Stimulated activated memory B cell treated with anti-CD40 and anti-IgM and Interleukin-4, amounts not matched to agents 10 μg/mL and 1 μg/mL and 100 μg/mL, for 72 hours (primary cell): Measurements from ENCODE around the gene CTNND1.

ENCODE experiments used
- ATAC-seq: fragments of 150-1000 bp; cut with Tn5 transposase; 2 replicates; pipeline ENCODE4 v1.10.0; 2021
- H3K27ac Mint-ChIP-seq: one replicate; pipeline ENCODE4 v1.8.0; 2022; ENCODE audit warnings: mild to moderate bottlenecking, mixed read lengths
- H3K27me3 Mint-ChIP-seq: one replicate; pipeline ENCODE4 v1.8.0; 2022; ENCODE audit warnings: mixed read lengths
- H3K36me3 Mint-ChIP-seq: one replicate; pipeline ENCODE4 v1.8.0; 2022; ENCODE audit warnings: mixed read lengths
- H3K4me1 Mint-ChIP-seq: one replicate; pipeline ENCODE4 v1.8.0; 2022; ENCODE audit warnings: mixed read lengths
- H3K4me3 Mint-ChIP-seq: one replicate; pipeline ENCODE4 v1.8.0; 2022; ENCODE audit warnings: mild to moderate bottlenecking, moderate library complexity, mixed read lengths
- H3K9me3 Mint-ChIP-seq: one replicate; pipeline ENCODE4 v1.8.0; 2022; ENCODE audit warnings: mixed read lengths

Gene CTNND1

GRCh38 chr11:57745206-57745605 lies 16.4 kb upstream of the CTNND1 start:
- no peaks in the 10 kb centered on the region for H3K27me3 Mint-ChIP-seq
- H3K9me3 Mint-ChIP-seq, result no peaks in the 10 kb centered on the region
- no peak overlapping the region for H3K4me3 Mint-ChIP-seq
- peaks cover 34% of the 10 kb centered on the region for H3K4me1 Mint-ChIP-seq
- H3K27ac Mint-ChIP-seq, result peak overlapping the region; percentile 25
- no peak for ATAC-seq
- H3K36me3 Mint-ChIP-seq, result peaks cover 64% of the 10 kb centered on the region

- Mint-ChIP-seq H3K4me3 (no peak overlapping the region), H3K9me3 (no peaks in the 10 kb centered on the region), H3K27ac (peak overlapping the region; percentile 25), H3K4me1 (peaks cover 43% of the 10 kb centered on the region), H3K36me3 (peaks cover 62% of the 10 kb centered on the region), H3K27me3 (no peaks in the 10 kb centered on the region)
- no peak for ATAC-seq
These were observed 14.7 kb upstream of the CTNND1 start for GRCh38 chr11:57746920-57747319.

- Mint-ChIP-seq H3K4me1 (peaks cover 13% of the 10 kb centered on the region), H3K27ac (peak overlapping the region; percentile 65), H3K9me3 (no peaks in the 10 kb centered on the region), H3K36me3 (peaks cover 30% of the 10 kb centered on the region), H3K27me3 (no peaks in the 10 kb centered on the region), H3K4me3 (no peak overlapping the region)
- ATAC-seq, result no peak
These were observed 10.4 kb upstream of the CTNND1 start for GRCh38 chr11:57751176-57751575.

- Mint-ChIP-seq H3K27me3 (no peaks in the 10 kb centered on the region), H3K4me3 (no peak within 1 kb of the TSS), H3K36me3 (peaks cover 24% of the 10 kb centered on the region), H3K9me3 (no peaks in the 10 kb centered on the region), H3K27ac (peak within 1 kb of the TSS; percentile 65), H3K4me1 (peaks cover 13% of the 10 kb centered on the region)
- no peak for ATAC-seq
These were observed 9.8 kb upstream of the CTNND1 start, which contains the start of gene BTBD18 for GRCh38 chr11:57751676-57752253. TSS of gene BTBD18 (minus strand) at chr11:57751819. CDS start at chr11:57751188, 631 bp downstream.

GRCh38 chr11:57752954-57753353 lies 8.6 kb upstream of the CTNND1 start:
- Mint-ChIP-seq H3K36me3 (peaks cover 17% of the 10 kb centered on the region), H3K27ac (no peak overlapping the region), H3K4me1 (peaks cover 13% of the 10 kb centered on the region), H3K9me3 (no peaks in the 10 kb centered on the region), H3K4me3 (no peak overlapping the region), H3K27me3 (no peaks in the 10 kb centered on the region)
- no peak for ATAC-seq

GRCh38 chr11:57758174-57758573 lies 3.4 kb upstream of the CTNND1 start:
- no peak overlapping the region for H3K4me3 Mint-ChIP-seq
- peaks cover 12% of the 10 kb centered on the region for H3K4me1 Mint-ChIP-seq
- ATAC-seq, result no peak
- H3K36me3 Mint-ChIP-seq, result peaks cover 5% of the 10 kb centered on the region
- no peaks in the 10 kb centered on the region for H3K9me3 Mint-ChIP-seq
- H3K27me3 Mint-ChIP-seq, result no peaks in the 10 kb centered on the region
- H3K27ac Mint-ChIP-seq, result no peak overlapping the region

- Mint-ChIP-seq H3K9me3 (no peaks in the 10 kb centered on the region), H3K4me3 (peak overlapping the region; percentile 89), H3K4me1 (peaks cover 26% of the 10 kb centered on the region), H3K36me3 (peaks cover 11% of the 10 kb centered on the region), H3K27me3 (no peaks in the 10 kb centered on the region), H3K27ac (peak overlapping the region; percentile 80)
- no peak for ATAC-seq
These were observed 746 bp downstream of the CTNND1 start for GRCh38 chr11:57762235-57762861.

- H3K4me1 Mint-ChIP-seq, result peaks cover 26% of the 10 kb centered on the region
- H3K27ac Mint-ChIP-seq, result peak overlapping the region; percentile 42
- H3K36me3 Mint-ChIP-seq, result peaks cover 11% of the 10 kb centered on the region
- H3K27me3 Mint-ChIP-seq, result no peaks in the 10 kb centered on the region
- H3K4me3 Mint-ChIP-seq, result peak overlapping the region; percentile 58
- no peaks in the 10 kb centered on the region for H3K9me3 Mint-ChIP-seq
- ATAC-seq, result no peak
These were observed 2.0 kb downstream of the CTNND1 start for GRCh38 chr11:57763568-57763967.

- H3K27me3 Mint-ChIP-seq, result no peaks in the 10 kb centered on the region
- peak overlapping the region; percentile 42 for H3K27ac Mint-ChIP-seq
- H3K4me3 Mint-ChIP-seq, result no peak overlapping the region
These were observed 2.4 kb downstream of the CTNND1 start for GRCh38 chr11:57764021-57764420.

GRCh38 chr11:57764566-57764965 lies 3.0 kb downstream of the CTNND1 start:
- Mint-ChIP-seq H3K4me1 (peaks cover 31% of the 10 kb centered on the region), H3K27me3 (no peaks in the 10 kb centered on the region), H3K4me3 (no peak overlapping the region), H3K9me3 (no peaks in the 10 kb centered on the region), H3K27ac (no peak overlapping the region), H3K36me3 (peaks cover 16% of the 10 kb centered on the region)
- no peak for ATAC-seq

More at GRCh38 chr11:57764021-57764420, 2.4 kb downstream of the CTNND1 start:
- peaks cover 26% of the 10 kb centered on the region for H3K4me1 Mint-ChIP-seq
- no peak for ATAC-seq
- H3K9me3 Mint-ChIP-seq, result no peaks in the 10 kb centered on the region
- peaks cover 11% of the 10 kb centered on the region for H3K36me3 Mint-ChIP-seq

GRCh38 chr11:57764972-57765371 lies 3.4 kb downstream of the CTNND1 start:
- ATAC-seq, result no peak
- H3K27me3 Mint-ChIP-seq, result no peaks in the 10 kb centered on the region
- H3K9me3 Mint-ChIP-seq, result no peaks in the 10 kb centered on the region
- H3K27ac Mint-ChIP-seq, result no peak overlapping the region
- no peak overlapping the region for H3K4me3 Mint-ChIP-seq
- H3K36me3 Mint-ChIP-seq, result peaks cover 18% of the 10 kb centered on the region
- peaks cover 33% of the 10 kb centered on the region for H3K4me1 Mint-ChIP-seq

- Mint-ChIP-seq H3K27me3 (no peaks in the 10 kb centered on the region), H3K27ac (no peak overlapping the region)
These were observed 9.2 kb downstream of the CTNND1 start for GRCh38 chr11:57770793-57771192.

GRCh38 chr11:57771365-57771764 lies 9.8 kb downstream of the CTNND1 start:
- Mint-ChIP-seq H3K4me3 (no peak overlapping the region), H3K36me3 (peaks cover 22% of the 10 kb centered on the region), H3K9me3 (peaks cover 4% of the 10 kb centered on the region), H3K27me3 (no peaks in the 10 kb centered on the region), H3K4me1 (peaks cover 28% of the 10 kb centered on the region), H3K27ac (no peak overlapping the region)
- no peak for ATAC-seq

More at GRCh38 chr11:57770793-57771192, 9.2 kb downstream of the CTNND1 start:
- Mint-ChIP-seq H3K4me3 (no peak overlapping the region), H3K9me3 (peaks cover 4% of the 10 kb centered on the region), H3K36me3 (peaks cover 24% of the 10 kb centered on the region), H3K4me1 (peaks cover 23% of the 10 kb centered on the region)
- ATAC-seq, result no peak

- peak overlapping the region; percentile 6 for H3K27ac Mint-ChIP-seq
These were observed 11.0 kb downstream of the CTNND1 start for GRCh38 chr11:57772562-57772961.

GRCh38 chr11:57773026-57773598 lies 11.5 kb downstream of the CTNND1 start:
- ATAC-seq, result no peak
- H3K27ac Mint-ChIP-seq, result peak overlapping the region; percentile 6
- no peak overlapping the region for H3K4me3 Mint-ChIP-seq

More at GRCh38 chr11:57772562-57772961, 11.0 kb downstream of the CTNND1 start:
- H3K36me3 Mint-ChIP-seq, result peaks cover 18% of the 10 kb centered on the region
- peaks cover 4% of the 10 kb centered on the region for H3K9me3 Mint-ChIP-seq
- ATAC-seq, result no peak
- H3K4me3 Mint-ChIP-seq, result no peak overlapping the region
- peaks cover 32% of the 10 kb centered on the region for H3K4me1 Mint-ChIP-seq
- no peaks in the 10 kb centered on the region for H3K27me3 Mint-ChIP-seq

GRCh38 chr11:57775491-57775890 lies 13.9 kb downstream of the CTNND1 start:
- Mint-ChIP-seq H3K36me3 (peaks cover 12% of the 10 kb centered on the region), H3K4me1 (peaks cover 40% of the 10 kb centered on the region), H3K27me3 (no peaks in the 10 kb centered on the region), H3K4me3 (no peak overlapping the region), H3K9me3 (peaks cover 4% of the 10 kb centered on the region), H3K27ac (no peak overlapping the region)
- ATAC-seq, result no peak

More at GRCh38 chr11:57773026-57773598, 11.5 kb downstream of the CTNND1 start:
- Mint-ChIP-seq H3K36me3 (peaks cover 18% of the 10 kb centered on the region), H3K27me3 (no peaks in the 10 kb centered on the region), H3K9me3 (peaks cover 4% of the 10 kb centered on the region), H3K4me1 (peaks cover 33% of the 10 kb centered on the region)
